Subcutaneous abdominal adipose tissue (tissue), 5 donors: ENCODE data around the gene PHOX2A.

Source experiments
- H3K27ac ChIP-seq: one replicate; pipeline ENCODE4 v1.7.0; 2013; ENCODE audit warnings: low read depth, mild to moderate bottlenecking, inconsistent platforms, low read length, moderate library complexity
- H3K27me3 ChIP-seq, 5 donors: one replicate each; pipeline ENCODE4 v1.7.0; 2013; ENCODE audit warnings: low read length in 5 of 5, inconsistent platforms in 1 of 5; ENCODE audit not compliant: control insufficient read depth in 5 of 5, insufficient read depth in 4 of 5
- H3K36me3 ChIP-seq, 5 donors: one replicate each; pipeline ENCODE4 v1.7.0; 2013; ENCODE audit warnings: low read length in 5 of 5; ENCODE audit not compliant: control insufficient read depth in 5 of 5, insufficient read depth in 5 of 5
- H3K4me1 ChIP-seq, 5 donors: one replicate each; pipeline ENCODE4 v1.7.0; 2013; ENCODE audit warnings: low read length in 5 of 5, mild to moderate bottlenecking in 3 of 5, moderate library complexity in 1 of 5; ENCODE audit not compliant: control insufficient read depth in 5 of 5, insufficient read depth in 5 of 5
- H3K4me3 ChIP-seq, 5 donors: one replicate each; pipeline ENCODE4 v1.7.0; 2013; ENCODE audit warnings: low read length in 5 of 5, low read depth in 1 of 5
- H3K9ac ChIP-seq, 5 donors: one replicate each; pipeline ENCODE4 v1.7.0; 2013; ENCODE audit warnings: low read length in 5 of 5, mild to moderate bottlenecking in 4 of 5, moderate library complexity in 3 of 5
- H3K9me3 ChIP-seq, 5 donors: one replicate each; pipeline ENCODE4 v1.7.0; 2013; ENCODE audit warnings: low read length in 5 of 5; ENCODE audit not compliant: control insufficient read depth in 5 of 5
- donor health status: healthy.
- donor health status: healthy.
- donor health status: healthy.
- donor health status: healthy.
- donor health status: healthy.

Gene PHOX2A

GRCh38 chr11:72229925-72230763 is 13.8 kb downstream of the PHOX2A start:
- Histone ChIP-seq H3K27me3 (no peaks in the 10 kb centered on the region), H3K27ac (no peak overlapping the region), H3K4me1 (peaks cover 4 to 64% (median 45%) of the 10 kb centered on the region in 5 donors), H3K4me3 (no peak overlapping the region), H3K9ac (no peak overlapping the region), H3K36me3 (peaks cover 2 to 85% (median 77%) of the 10 kb centered on the region in 5 donors), H3K9me3 (no peaks in the 10 kb centered on the region)

- Histone ChIP-seq H3K27me3 (no peaks in the 10 kb centered on the region), H3K36me3 (peaks cover 0 to 78% (median 70%) of the 10 kb centered on the region in 5 donors), H3K4me3 (no peak overlapping the region), H3K4me1 (peaks cover 5 to 61% (median 41%) of the 10 kb centered on the region in 5 donors), H3K9ac (no peak overlapping the region), H3K9me3 (no peaks in the 10 kb centered on the region), H3K27ac (no peak overlapping the region)
These were observed 14.5 kb downstream of the PHOX2A start for GRCh38 chr11:72229336-72229924.

- no peak overlapping the region for H3K27ac ChIP-seq
- H3K4me3 ChIP-seq: no peak overlapping the region
- H3K9ac ChIP-seq: no peak overlapping the region
- no peaks in the 10 kb centered on the region for H3K27me3 ChIP-seq
- H3K36me3 ChIP-seq: peaks cover 0 to 72% (median 64%) of the 10 kb centered on the region in 5 donors
- H3K9me3 ChIP-seq: no peaks in the 10 kb centered on the region
- H3K4me1 ChIP-seq: peaks cover 5 to 58% (median 44%) of the 10 kb centered on the region in 5 donors
These were observed 15.1 kb downstream of the PHOX2A start for GRCh38 chr11:72228844-72229231.

GRCh38 chr11:72228229-72228843 is 15.6 kb downstream of the PHOX2A start:
- peaks cover 0 to 67% (median 59%) of the 10 kb centered on the region in 5 donors for H3K36me3 ChIP-seq
- H3K4me1 ChIP-seq: peaks cover 5 to 54% (median 40%) of the 10 kb centered on the region in 5 donors
- H3K9me3 ChIP-seq: no peaks in the 10 kb centered on the region
- peak overlapping the region in 2 of 5 donors; percentile 35 to 66 for H3K9ac ChIP-seq
- no peak overlapping the region for H3K27ac ChIP-seq
- H3K4me3 ChIP-seq: no peak overlapping the region
- no peaks in the 10 kb centered on the region for H3K27me3 ChIP-seq

- H3K27ac ChIP-seq: no peak overlapping the region
- peak overlapping the region in 2 of 5 donors; percentile 35 to 66 for H3K9ac ChIP-seq
- peaks cover 0 to 59% (median 51%) of the 10 kb centered on the region in 5 donors for H3K36me3 ChIP-seq
- H3K4me3 ChIP-seq: no peak overlapping the region
- H3K27me3 ChIP-seq: no peaks in the 10 kb centered on the region
- H3K9me3 ChIP-seq: no peaks in the 10 kb centered on the region
- H3K4me1 ChIP-seq: peaks cover 5 to 51% (median 37%) of the 10 kb centered on the region in 5 donors
These were observed 16.4 kb downstream of the PHOX2A start for GRCh38 chr11:72227316-72228228.

GRCh38 chr11:72226701-72227100 is 17.3 kb downstream of the PHOX2A start:
- H3K4me1 ChIP-seq: peaks cover 8 to 53% (median 43%) of the 10 kb centered on the region in 5 donors
- peak overlapping the region in 1 of 5 donors; percentile 38 for H3K9ac ChIP-seq
- no peak overlapping the region for H3K4me3 ChIP-seq
- H3K27me3 ChIP-seq: no peaks in the 10 kb centered on the region
- peaks cover 0 to 50% (median 42%) of the 10 kb centered on the region in 5 donors for H3K36me3 ChIP-seq
- H3K9me3 ChIP-seq: no peaks in the 10 kb centered on the region
- no peak overlapping the region for H3K27ac ChIP-seq

- Histone ChIP-seq H3K9ac (peak overlapping the region in 4 of 5 donors; percentile 59 to 81 (median 72)), H3K36me3 (peaks cover 0 to 38% (median 30%) of the 10 kb centered on the region in 5 donors), H3K9me3 (no peaks in the 10 kb centered on the region), H3K4me1 (peaks cover 8 to 52% (median 42%) of the 10 kb centered on the region in 5 donors), H3K27me3 (no peaks in the 10 kb centered on the region), H3K27ac (peak overlapping the region; percentile 16), H3K4me3 (peak overlapping the region; percentile 83 to 95 (median 84))
These were observed 18.5 kb downstream of the PHOX2A start for GRCh38 chr11:72225411-72225951.

GRCh38 chr11:72224564-72225410 is 19.2 kb downstream of the PHOX2A start, which contains the start of gene INPPL1:
Gene INPPL1, plus strand, starts transcription at chr11:72224767. Its CDS starts 218 bp downstream, at chr11:72224985.
- Histone ChIP-seq H3K36me3 (peaks cover 0 to 31% (median 23%) of the 10 kb centered on the region in 5 donors), H3K9me3 (no peaks in the 10 kb centered on the region), H3K4me3 (peak within 1 kb of the TSS; percentile 83 to 95 (median 89)), H3K9ac (peak within 1 kb of the TSS; percentile 38 to 91 (median 88)), H3K27me3 (no peaks in the 10 kb centered on the region), H3K27ac (peak within 1 kb of the TSS; percentile 89), H3K4me1 (peaks cover 8 to 52% (median 42%) of the 10 kb centered on the region in 5 donors)
